ENCODE data around the gene PLPP3.

- TF ChIP-seq GATA2 (IDR thresholded peaks at IDR 0.05; ENCODE audit: low read depth, low read length) = no peak
- no peak for TF ChIP-seq GATA3 (IDR thresholded peaks at IDR 0.05; ENCODE audit: low read depth, low read length)
Measured at GRCh38 chr1:56524263-56524662, 55.1 kb downstream of the PLPP3 start.
